ENCODE data around the gene TMUB1. TPM values are rescaled to one million over a fixed set of nuclear protein-coding genes. Genes with fewer than 3 reads are reported as not detected.
A peak's percentile ranks its signal among the peaks of the same experiment; 100 is the strongest.

Gene TMUB1
- total and polyA plus RNA-seq, 9 of the 15 experiments (the other 6 are each of a cell fraction or from before 2014, with no cell fraction given): 0.14 to 241 (median 74.1) TPM

DNA sequence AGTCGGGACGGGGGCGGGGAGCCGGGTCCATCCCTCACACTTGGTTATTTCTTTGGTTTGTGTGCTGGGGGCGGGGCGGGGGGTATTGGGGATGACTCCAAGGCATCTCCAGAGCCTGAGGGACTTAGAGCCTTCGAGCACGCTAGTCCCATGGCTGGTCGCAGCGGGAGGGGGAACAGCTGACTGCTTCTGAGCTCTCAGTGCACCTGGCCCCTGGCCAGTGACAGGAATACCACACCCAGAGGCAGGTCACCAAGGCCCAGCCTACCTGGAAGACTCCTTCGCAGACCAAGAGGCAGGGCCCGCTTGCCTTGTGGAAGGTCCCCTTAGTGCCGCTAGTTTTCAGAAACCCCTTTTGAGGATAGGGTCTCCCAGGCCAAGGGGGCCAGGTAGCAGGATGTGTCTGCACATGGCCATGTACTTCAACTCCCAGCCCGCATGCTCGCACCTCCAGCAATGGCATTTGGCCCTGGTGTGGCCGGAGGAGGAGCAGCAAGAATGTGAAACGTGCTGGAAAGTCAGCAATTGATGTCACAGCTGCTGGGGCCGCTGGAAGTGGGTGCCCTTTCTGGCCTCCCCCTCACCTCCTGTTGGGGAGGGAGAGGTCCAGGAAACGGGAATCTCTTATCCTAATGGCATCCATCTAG, 43.3 kb upstream of the TMUB1 start:
- intact Hi-C loops (cut with micrococcal nuclease): no loop called here

More for the DNA sequence above, 43.3 kb upstream of the TMUB1 start:
- H4K20me1 ChIP-seq (replicated peaks; ENCODE audit: control insufficient read depth, insufficient read depth, low read length): peaks cover 13% of the 10 kb centered on the region
- no peak overlapping the region for H3K4me2 ChIP-seq (ENCODE audit: insufficient read depth, low read length)
- no peak overlapping the region for H3K4me3 ChIP-seq
- no TSS peak for BruUV-seq (replicated peaks)
- ATAC-seq (no peak), FAIRE-seq (no peak), DNase-seq (ENCODE audit: extremely low read depth in 1 of 4, low spot score in 3 of 4) (no peak)
- ChIA-PET POLR2A (interaction anchor here (0.6 kb wide), 1 partner anchor 171 kb away, joined by 4 read pairs; no protein-coding TSS in a partner anchor), CTCF (ENCODE audit: low intra/inter-chr PET ratio) (interaction anchor here (1.2 to 4.4 kb wide), 2 partner anchors 46 to 177 kb away, joined by 3 to 74 read pairs; no protein-coding TSS in a partner anchor)
- peaks cover 95% of the 10 kb centered on the region for H3K36me3 ChIP-seq (ENCODE audit: control insufficient read depth, insufficient read depth, low read length)
- no peak overlapping the region for H2AFZ ChIP-seq (ENCODE audit: low read depth, low read length)
- no peaks in the 10 kb centered on the region; a peak in 1 of 5 replicates for H3K27me3 ChIP-seq (ENCODE audit: control insufficient read depth in 2 of 2, insufficient read depth in 2 of 2, low read length in 2 of 2)
- peaks cover 5% of the 10 kb centered on the region for H3K9me1 ChIP-seq (ENCODE audit: control insufficient read depth, insufficient read depth, low read length)
- peaks cover 0 to 38% of the 10 kb centered on the region in 2 experiments; a peak in 1 of 5 replicates for H3K4me1 ChIP-seq (replicated peaks in 1 of 2; ENCODE audit: control insufficient read depth in 2 of 2, insufficient read depth in 2 of 2, low read length in 2 of 2)
- 85% methylated on average over 11 of the region's 19 CpGs for WGBS (ENCODE audit: insufficient coverage, low coverage, missing lambda C conversion rate)
- peak overlapping the region in 1 of 2 experiments; percentile 70; a peak in 1 of 4 replicates for H3K9ac ChIP-seq (ENCODE audit: insufficient read depth in 1 of 2, low read depth in 2 of 2, low read length in 2 of 2)
- in situ Hi-C loops (cut with MboI): no loop called here
- peaks cover 10% of the 10 kb centered on the region; the same call in 2 of the 3 replicates for H3K79me2 ChIP-seq (ENCODE audit: control insufficient read depth, insufficient read depth, low read length)
- no peak overlapping the region for H3K27ac ChIP-seq (ENCODE audit: extremely low read depth, low read depth, low read length)
- H3K9me3 ChIP-seq (replicated peaks; ENCODE audit: control insufficient read depth, insufficient read depth, low read depth, low read length): no peaks in the 10 kb centered on the region
- TF ChIP-seq EZH2 (IDR thresholded peaks at IDR 0.05; ENCODE audit: borderline replicate concordance, low read depth, low read length) (no peak), ZNF165 (CRISPR knock-in tag; IDR thresholded peaks at IDR 0.05; ENCODE audit: borderline replicate concordance) (no peak), CHD2 (IDR thresholded peaks at IDR 0.05; ENCODE audit: low read depth, low read length) (no peak), SAFB2 (IDR thresholded peaks at IDR 0.05; ENCODE audit: borderline replicate concordance, low read depth, low read length, severe bottlenecking) (no peak), DNMT1 (IDR thresholded peaks at IDR 0.05) (no peak), FUS (optimal IDR thresholded peaks at IDR 0.05; ENCODE audit: low read depth, low read length) (no peak), MAX (CRISPR knock-in tag; IDR thresholded peaks at IDR 0.05) (no peak), CHD4 (IDR thresholded peaks at IDR 0.05; ENCODE audit: insufficient read depth, insufficient replicate concordance, low read depth, low read length, poor library complexity, severe bottlenecking) (no peak), PHF8 (IDR thresholded peaks at IDR 0.05; ENCODE audit: borderline replicate concordance, low read length) (no peak), ATF1 (CRISPR knock-in tag; IDR thresholded peaks at IDR 0.05) (no peak), ATF1 (tag; IDR thresholded peaks at IDR 0.05) (no peak)
- TF ChIP-seq, protein P1, sequence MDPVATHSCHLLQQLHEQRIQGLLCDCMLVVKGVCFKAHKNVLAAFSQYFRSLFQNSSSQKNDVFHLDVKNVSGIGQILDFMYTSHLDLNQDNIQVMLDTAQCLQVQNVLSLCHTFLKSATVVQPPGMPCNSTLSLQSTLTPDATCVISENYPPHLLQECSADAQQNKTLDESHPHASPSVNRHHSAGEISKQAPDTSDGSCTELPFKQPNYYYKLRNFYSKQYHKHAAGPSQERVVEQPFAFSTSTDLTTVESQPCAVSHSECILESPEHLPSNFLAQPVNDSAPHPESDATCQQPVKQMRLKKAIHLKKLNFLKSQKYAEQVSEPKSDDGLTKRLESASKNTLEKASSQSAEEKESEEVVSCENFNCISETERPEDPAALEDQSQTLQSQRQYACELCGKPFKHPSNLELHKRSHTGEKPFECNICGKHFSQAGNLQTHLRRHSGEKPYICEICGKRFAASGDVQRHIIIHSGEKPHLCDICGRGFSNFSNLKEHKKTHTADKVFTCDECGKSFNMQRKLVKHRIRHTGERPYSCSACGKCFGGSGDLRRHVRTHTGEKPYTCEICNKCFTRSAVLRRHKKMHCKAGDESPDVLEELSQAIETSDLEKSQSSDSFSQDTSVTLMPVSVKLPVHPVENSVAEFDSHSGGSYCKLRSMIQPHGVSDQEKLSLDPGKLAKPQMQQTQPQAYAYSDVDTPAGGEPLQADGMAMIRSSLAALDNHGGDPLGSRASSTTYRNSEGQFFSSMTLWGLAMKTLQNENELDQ (CRISPR knock-in tag; IDR thresholded peaks at IDR 0.05; ENCODE audit: borderline replicate concordance): no peak
- TF ChIP-seq, protein P2, sequence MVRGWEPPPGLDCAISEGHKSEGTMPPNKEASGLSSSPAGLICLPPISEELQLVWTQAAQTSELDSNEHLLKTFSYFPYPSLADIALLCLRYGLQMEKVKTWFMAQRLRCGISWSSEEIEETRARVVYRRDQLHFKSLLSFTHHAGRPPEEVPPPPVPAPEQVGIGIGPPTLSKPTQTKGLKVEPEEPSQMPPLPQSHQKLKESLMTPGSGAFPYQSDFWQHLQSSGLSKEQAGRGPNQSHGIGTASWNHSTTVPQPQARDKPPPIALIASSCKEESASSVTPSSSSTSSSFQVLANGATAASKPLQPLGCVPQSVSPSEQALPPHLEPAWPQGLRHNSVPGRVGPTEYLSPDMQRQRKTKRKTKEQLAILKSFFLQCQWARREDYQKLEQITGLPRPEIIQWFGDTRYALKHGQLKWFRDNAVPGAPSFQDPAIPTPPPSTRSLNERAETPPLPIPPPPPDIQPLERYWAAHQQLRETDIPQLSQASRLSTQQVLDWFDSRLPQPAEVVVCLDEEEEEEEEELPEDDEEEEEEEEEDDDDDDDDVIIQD (CRISPR knock-in tag; IDR thresholded peaks at IDR 0.05): no peak

Measured in K562 (cell line).